GM15510 (cell line): Measurements from ENCODE around the gene ESM1.

Experiments used
- POLR2A ChIP-seq: IDR thresholded peaks from 3 replicates; pipeline ENCODE4 v1.6.1; 2011; ENCODE audit warnings: borderline replicate concordance; ENCODE audit not compliant: insufficient read length; ENCODE audit errors: extremely low read depth

The ESM1 gene

GRCh38 chr5:54993318-54993717 is 7.9 kb upstream of the ESM1 start:
- TF ChIP-seq POLR2A: no peak

- TF ChIP-seq POLR2A: no peak
Measured at GRCh38 chr5:54991416-54991815, 6.0 kb upstream of the ESM1 start.

DNA sequence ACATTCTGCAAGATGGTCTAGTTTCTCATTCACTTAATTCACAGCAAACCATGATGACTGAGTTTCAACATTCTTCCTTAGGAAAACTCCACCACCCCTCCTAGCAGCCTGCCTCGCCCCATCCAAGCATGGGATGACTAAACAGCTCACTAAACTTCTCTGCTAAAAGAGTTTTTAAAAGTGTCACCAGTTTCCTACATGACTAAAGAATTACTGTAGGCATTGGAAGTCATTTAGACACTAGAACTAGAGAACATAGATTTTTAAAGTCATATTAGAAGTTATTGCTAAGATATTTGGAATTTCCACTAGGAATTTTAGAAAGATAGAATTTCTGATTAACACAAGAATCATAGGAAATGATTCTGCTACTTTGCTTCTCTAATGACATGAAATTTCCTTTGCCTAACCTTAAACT is 5.5 kb upstream of the ESM1 start:
- TF ChIP-seq POLR2A: no peak

- TF ChIP-seq POLR2A: no peak
Measured at GRCh38 chr5:54988817-54989216, 3.4 kb upstream of the ESM1 start.

- no peak for TF ChIP-seq POLR2A
Measured at GRCh38 chr5:54988218-54988617, 2.8 kb upstream of the ESM1 start.

DNA sequence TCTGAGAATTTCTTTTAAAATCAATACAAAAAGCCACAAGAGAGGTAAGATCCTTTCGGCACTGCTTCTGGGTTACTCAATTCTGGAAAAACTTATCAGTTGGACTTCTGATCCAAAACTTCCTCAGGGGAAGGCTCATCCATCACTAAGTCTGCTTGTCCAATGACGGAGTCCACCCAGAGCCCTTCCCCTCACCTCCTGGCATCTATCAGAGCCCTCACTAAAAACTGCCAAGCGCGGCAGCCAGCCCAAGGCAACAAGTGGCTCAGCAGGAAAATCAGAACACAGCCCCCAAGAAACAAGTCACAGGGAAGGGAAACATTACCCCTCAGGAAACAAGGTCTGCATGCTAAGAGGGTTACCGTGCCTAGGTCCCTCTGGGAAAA is 869 bp upstream of the ESM1 start:
- TF ChIP-seq POLR2A: no peak

GRCh38 chr5:54981928-54982327 is 3.5 kb downstream of the ESM1 start:
- TF ChIP-seq POLR2A: no peak

DNA sequence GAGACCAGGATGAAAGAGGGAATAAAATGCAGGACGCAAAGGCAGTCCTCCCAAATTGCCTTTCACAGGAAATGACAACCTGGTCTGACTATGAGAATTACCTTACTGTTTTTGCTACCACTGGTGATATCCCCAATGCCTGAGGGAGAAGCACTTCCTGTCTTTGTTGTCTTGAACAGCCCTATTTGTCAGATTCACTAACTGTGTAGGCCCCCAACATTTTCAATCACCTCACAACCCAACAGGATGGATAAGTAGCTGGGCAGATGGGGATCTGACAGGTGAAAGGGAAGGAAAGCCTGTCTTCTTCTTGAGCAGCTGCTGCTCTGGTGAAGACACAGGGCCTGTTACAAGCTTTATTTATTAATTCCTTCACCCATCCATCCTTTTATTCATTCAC is 9.7 kb downstream of the ESM1 start:
- no peak for TF ChIP-seq POLR2A

GRCh38 chr5:54969856-54970828 is 15.3 kb downstream of the ESM1 start:
- TF ChIP-seq POLR2A: no peak

GRCh38 chr5:54969242-54969641 is 16.2 kb downstream of the ESM1 start:
- TF ChIP-seq POLR2A: no peak

- no peak for TF ChIP-seq POLR2A
Measured at GRCh38 chr5:54965806-54966205, 19.6 kb downstream of the ESM1 start.

DNA sequence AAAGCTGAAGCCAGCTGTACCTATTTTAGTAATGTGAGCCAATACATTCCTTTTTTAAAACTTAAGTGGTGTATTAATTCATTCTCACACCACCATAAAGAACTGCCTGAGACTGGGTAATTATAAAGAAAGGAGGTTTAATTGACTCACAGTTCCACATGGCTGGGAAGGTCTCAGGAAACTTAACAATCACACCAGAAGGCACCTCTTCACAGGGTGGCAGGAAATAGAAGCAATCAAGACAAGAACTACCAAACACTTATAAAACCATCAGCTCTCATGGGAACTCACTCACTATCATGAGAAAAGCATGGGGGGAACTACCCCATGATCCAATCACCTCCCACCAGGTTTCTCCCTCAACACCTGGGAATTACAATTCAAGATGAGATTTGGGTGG is 21.0 kb downstream of the ESM1 start:
- no peak for TF ChIP-seq POLR2A

DNA sequence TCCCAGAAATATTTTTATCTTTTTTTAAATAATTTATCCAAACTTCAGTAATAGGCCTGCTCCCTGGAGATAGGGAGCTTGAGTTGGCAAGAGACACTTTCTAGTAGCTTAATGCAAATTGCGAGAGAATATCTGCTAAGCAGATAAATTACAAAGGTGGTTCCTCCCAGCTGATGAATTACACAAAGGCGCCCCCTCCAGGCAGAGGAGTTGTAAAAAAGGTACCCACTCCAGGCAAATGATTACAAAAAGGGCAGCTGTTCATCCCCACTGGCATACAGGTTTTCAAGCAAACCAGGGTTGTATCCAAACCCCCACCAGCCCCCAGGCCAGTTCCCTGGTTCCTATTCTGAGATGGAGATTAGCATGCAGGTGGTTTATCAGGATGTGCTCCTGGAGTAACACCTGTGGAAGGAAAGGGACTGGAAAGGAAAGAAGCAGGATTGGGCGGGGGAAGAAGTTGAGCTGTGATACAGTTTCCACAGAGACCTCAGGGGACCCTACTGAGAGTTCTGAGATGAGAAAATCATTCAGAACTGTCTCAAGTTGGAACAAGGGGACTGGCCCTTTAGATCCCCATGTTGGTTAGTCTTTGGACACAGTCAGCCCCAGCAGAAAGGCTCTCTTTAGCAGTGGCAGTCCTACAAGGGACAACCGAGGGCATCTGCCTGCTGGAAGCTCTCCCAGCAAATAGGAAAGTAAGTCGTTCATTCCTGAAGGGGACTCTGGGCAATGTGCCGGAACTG is 25.5 kb downstream of the ESM1 start:
- no peak for TF ChIP-seq POLR2A

DNA sequence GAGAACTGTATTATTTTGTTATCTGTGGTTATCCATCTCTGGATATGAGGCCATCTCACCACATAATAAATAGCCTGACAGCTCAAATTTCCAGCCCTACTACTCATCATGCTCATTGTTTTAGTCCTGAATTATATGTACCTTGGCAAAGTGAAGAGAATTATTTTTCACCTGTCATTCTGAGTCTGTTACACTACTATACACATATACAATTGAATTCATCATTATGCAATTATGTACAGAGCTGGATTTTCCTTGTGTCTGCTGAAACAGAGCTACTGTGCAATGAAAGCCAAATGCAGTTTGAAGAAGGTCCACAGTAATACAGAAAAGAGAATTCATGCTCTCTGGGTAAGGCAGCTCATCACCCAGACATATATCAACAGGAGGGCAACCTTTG is 28.5 kb downstream of the ESM1 start:
- TF ChIP-seq POLR2A: no peak

- no peak for TF ChIP-seq POLR2A
Measured at GRCh38 chr5:54947187-54947586, 38.2 kb downstream of the ESM1 start.

DNA sequence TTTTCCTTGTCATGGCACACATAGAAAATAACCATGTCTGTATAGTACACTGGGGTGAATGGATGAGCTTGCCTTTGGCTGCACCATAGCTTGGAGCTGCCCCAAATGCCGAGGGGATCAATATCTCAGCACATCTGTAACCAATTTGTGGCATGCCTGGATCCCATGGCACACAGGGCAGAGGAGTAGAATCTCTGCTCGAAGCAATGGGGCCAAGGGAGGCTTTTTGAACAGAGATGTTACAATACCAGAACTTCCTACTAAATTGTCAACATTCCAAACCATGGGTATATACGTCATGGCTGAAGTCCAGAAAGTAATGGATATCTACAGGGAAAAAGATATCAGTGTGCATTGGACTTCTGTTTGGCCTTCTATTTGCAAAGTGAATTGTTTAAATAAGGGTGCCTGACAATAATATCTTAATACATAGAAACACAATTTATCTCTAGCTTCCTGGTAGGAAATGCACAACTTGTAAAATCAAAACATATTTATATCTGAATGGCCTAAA is 39.0 kb downstream of the ESM1 start:
- TF ChIP-seq POLR2A: no peak

GRCh38 chr5:54944364-54944763 is 41.0 kb downstream of the ESM1 start:
- TF ChIP-seq POLR2A: no peak
